Measurements from ENCODE around the gene SLITRK2.

Gene SLITRK2

GRCh38 chrX:145840531-145840930 lies 22.9 kb downstream of the SLITRK2 start:
- TF ChIP-seq CTCF (IDR thresholded peaks at IDR 0.05): no peak

GRCh38 chrX:145843146-145843904 lies 25.7 kb downstream of the SLITRK2 start:
- TF ChIP-seq CTCF (IDR thresholded peaks at IDR 0.05): no peak

- TF ChIP-seq CTCF (IDR thresholded peaks at IDR 0.05): no peak
Observed at GRCh38 chrX:145844886-145845285, 27.3 kb downstream of the SLITRK2 start.

GRCh38 chrX:145848448-145848847 lies 30.8 kb downstream of the SLITRK2 start:
- TF ChIP-seq CTCF (IDR thresholded peaks at IDR 0.05): no peak

- no peak for TF ChIP-seq CTCF (IDR thresholded peaks at IDR 0.05)
Observed at GRCh38 chrX:145848857-145849256, 31.2 kb downstream of the SLITRK2 start.

- TF ChIP-seq CTCF (IDR thresholded peaks at IDR 0.05): no peak
Observed at GRCh38 chrX:145853181-145853580, 35.6 kb downstream of the SLITRK2 start.

GRCh38 chrX:145856181-145856580 lies 38.6 kb downstream of the SLITRK2 start:
- no peak for TF ChIP-seq CTCF (IDR thresholded peaks at IDR 0.05)

GRCh38 chrX:145861818-145862217 lies 44.2 kb downstream of the SLITRK2 start:
- no peak for TF ChIP-seq CTCF (IDR thresholded peaks at IDR 0.05)

Measured in LNCAP (cell line).